ENCODE data around the gene GRIP1. TPM values are rescaled to one million over a fixed set of nuclear protein-coding genes. Genes with fewer than 3 reads are reported as not detected.

GRIP1 gene
- total and polyA plus RNA-seq, 2 donors (not counting 3 experiments of a cell fraction or from before 2014, with no cell fraction given) = 0.04 to 0.69 TPM

GRCh38 chr12:66321435-66321834 is 357.4 kb downstream of the GRIP1 start:
- Histone ChIP-seq H3K4me3 (replicated peaks in 1 of 3; ENCODE audit: insufficient read depth in 1 of 3, low read depth in 1 of 3, low read length in 3 of 3) (no peak overlapping the region), H3K27me3 (ENCODE audit: control insufficient read depth in 2 of 2, insufficient read depth in 2 of 2, low read length in 2 of 2) (no peaks in the 10 kb centered on the region), H3K36me3 (ENCODE audit: control insufficient read depth in 2 of 2, extremely low read depth in 1 of 2, insufficient read depth in 2 of 2, low read length in 2 of 2) (no peaks in the 10 kb centered on the region), H2AFZ (ENCODE audit: low read depth, low read length) (no peak overlapping the region), H3K4me2 (ENCODE audit: insufficient read depth, low read length) (no peak overlapping the region), H3K79me2 (ENCODE audit: control insufficient read depth, insufficient read depth, low read length) (no peaks in the 10 kb centered on the region), H3K9ac (replicated peaks; ENCODE audit: extremely low read depth, insufficient read depth, low read length) (no peak overlapping the region), H4K20me1 (replicated peaks; ENCODE audit: control insufficient read depth, extremely low read depth, insufficient read depth, low read length) (no peaks in the 10 kb centered on the region), H3K4me1 (ENCODE audit: control insufficient read depth, extremely low read depth, insufficient read depth, low read length) (peaks cover 6% of the 10 kb centered on the region), H3K9me1 (replicated peaks; ENCODE audit: control insufficient read depth, extremely low read depth, insufficient read depth, low read length) (no peaks in the 10 kb centered on the region), H3K27ac (ENCODE audit: insufficient read depth, low read depth, low read length) (no peak overlapping the region), H3K9me3 (replicated peaks; ENCODE audit: control insufficient read depth, insufficient read depth, low read length) (no peaks in the 10 kb centered on the region)
- CTCF ChIA-PET = interaction anchor here (0.9 kb wide), 1 partner anchor 152 kb away, joined by 3 read pairs; the partner anchor contains the start of gene TMBIM4
- peak; percentile 20 for DNase-seq (ENCODE audit: low read depth, low spot score)
- FAIRE-seq = no peak
- no TSS peak for BruUV-seq (replicated peaks)
- POLR2A ChIA-PET = no interaction called here
- intact Hi-C loops (cut with micrococcal nuclease) (no loop called here), dilution Hi-C loops (cut with MboI; ENCODE audit: extremely low pct_ligation_motif_present, low sequenced_read_pairs) (no loop called here)
- no peak for TF ChIP-seq MAX (IDR thresholded peaks at IDR 0.05; ENCODE audit: insufficient read depth, insufficient read length)
- peak; percentile 16 for TF ChIP-seq FOS (IDR thresholded peaks at IDR 0.05; ENCODE audit: borderline replicate concordance, insufficient read depth, low read length)

DNA sequence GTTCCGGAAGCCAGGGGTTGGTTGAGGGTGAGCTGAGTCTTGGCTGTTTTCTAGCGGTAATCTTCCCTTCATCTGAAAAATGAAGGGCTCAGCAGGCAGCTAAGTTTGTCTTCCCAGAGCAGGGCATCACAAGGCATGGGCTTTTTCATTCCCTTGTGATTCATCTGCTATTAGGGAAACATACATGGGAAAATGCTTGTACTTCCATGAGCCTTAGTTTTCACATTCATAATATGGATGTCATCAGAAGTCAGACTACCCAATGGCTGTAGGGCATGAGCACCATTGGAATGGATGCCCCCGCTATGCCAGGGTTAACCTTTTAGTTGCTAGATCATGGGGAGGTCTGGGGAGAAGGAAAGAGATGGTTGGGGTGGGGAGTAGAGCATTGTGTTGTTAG is 357.9 kb downstream of the GRIP1 start:
- TF ChIP-seq POLR2A (IDR thresholded peaks at IDR 0.05; ENCODE audit: low read depth, low read length) = no peak
- no peak for TF ChIP-seq MYC (IDR thresholded peaks at IDR 0.05; ENCODE audit: low read depth, low read length)
- no peak for TF ChIP-seq MAX (IDR thresholded peaks at IDR 0.05; ENCODE audit: insufficient read depth, insufficient read length)
- no peak for TF ChIP-seq CTCF (IDR thresholded peaks at IDR 0.05; ENCODE audit: extremely low read depth in 1 of 2, insufficient read depth in 1 of 2, low read depth in 1 of 2, low read length in 2 of 2)
- TF ChIP-seq EZH2 (IDR thresholded peaks at IDR 0.05; ENCODE audit: borderline replicate concordance, low read depth, low read length, severe bottlenecking) = no peak
- no peak for TF ChIP-seq GATA2 (IDR thresholded peaks at IDR 0.05; ENCODE audit: insufficient read depth, insufficient read length, low read depth, low read length)
- no peak for TF ChIP-seq FOS (IDR thresholded peaks at IDR 0.05; ENCODE audit: borderline replicate concordance, insufficient read depth, low read length)
- peaks cover 6% of the 10 kb centered on the region for H3K4me1 ChIP-seq (ENCODE audit: control insufficient read depth, extremely low read depth, insufficient read depth, low read length)
- no peak overlapping the region for H2AFZ ChIP-seq (ENCODE audit: low read depth, low read length)
- DNase-seq (ENCODE audit: low read depth, low spot score) (no peak), FAIRE-seq (no peak)
- H4K20me1 ChIP-seq (replicated peaks; ENCODE audit: control insufficient read depth, extremely low read depth, insufficient read depth, low read length) = no peaks in the 10 kb centered on the region
- H3K9me3 ChIP-seq (replicated peaks; ENCODE audit: control insufficient read depth, insufficient read depth, low read length) = no peaks in the 10 kb centered on the region
- H3K9ac ChIP-seq (replicated peaks; ENCODE audit: extremely low read depth, insufficient read depth, low read length) = no peak overlapping the region
- dilution Hi-C loops (cut with MboI; ENCODE audit: extremely low pct_ligation_motif_present, low sequenced_read_pairs) = no loop called here
- CTCF ChIA-PET = interaction anchor here (0.9 kb wide), 1 partner anchor 151 kb away, joined by 3 read pairs; the partner anchor contains the start of gene TMBIM4
- no peaks in the 10 kb centered on the region for H3K79me2 ChIP-seq (ENCODE audit: control insufficient read depth, insufficient read depth, low read length)
- POLR2A ChIA-PET = no interaction called here
- intact Hi-C loops (cut with micrococcal nuclease) = no loop called here
- H3K4me2 ChIP-seq (ENCODE audit: insufficient read depth, low read length) = no peak overlapping the region
- H3K36me3 ChIP-seq (ENCODE audit: control insufficient read depth in 2 of 2, extremely low read depth in 1 of 2, insufficient read depth in 2 of 2, low read length in 2 of 2) = no peaks in the 10 kb centered on the region
- no peak overlapping the region for H3K4me3 ChIP-seq (replicated peaks in 1 of 3; ENCODE audit: insufficient read depth in 1 of 3, low read depth in 1 of 3, low read length in 3 of 3)
- no TSS peak for BruUV-seq (replicated peaks)
- H3K9me1 ChIP-seq (replicated peaks; ENCODE audit: control insufficient read depth, extremely low read depth, insufficient read depth, low read length) = no peaks in the 10 kb centered on the region
- no peak overlapping the region for H3K27ac ChIP-seq (ENCODE audit: insufficient read depth, low read depth, low read length)
- no peaks in the 10 kb centered on the region for H3K27me3 ChIP-seq (ENCODE audit: control insufficient read depth in 2 of 2, insufficient read depth in 2 of 2, low read length in 2 of 2)

Data from endothelial cell of umbilical vein (primary cell).